IMR-90 (cell line): Measurements from ENCODE around the gene EIF2S1. TPM values are rescaled to one million over a fixed set of nuclear protein-coding genes. Genes with fewer than 3 reads are reported as not detected.

Source experiments
- ATAC-seq: fragments of 200-7000 bp; cut with Tn5 transposase; 2 replicates; pipeline ENCODE4 v1.9.1; 2020; ENCODE audit warnings: low read depth, mild to moderate bottlenecking, moderate library complexity
- BruUV-seq: library from RNA; stranded (reverse); fragments of 400-500 nt; replicated peaks from 2 replicates; lab custom pipeline; 2021; lab: Mats Ljungman, UMichigan
- CTCF ChIA-PET: fragments of 300-600 bp; formaldehyde crosslinking; extraction: SDS; loops from one replicate; lab custom pipeline; 2021; ENCODE audit warnings: antibody characterized with exemption; lab: Yijun Ruan, JAX
- POLR2A ChIA-PET: fragments of 300-600 bp; sonication (Branson Sonifier 250); formaldehyde crosslinking; loops from one replicate; lab custom pipeline; 2022; ENCODE audit warnings: antibody characterized with exemption; ENCODE audit not compliant: unreplicated experiment; lab: Charles Lee
- DNase-seq: peaks from one replicate; pipeline ENCODE4 v3.0.0; 2013
- H2AFZ ChIP-seq: replicated peaks from 2 replicates; pipeline ENCODE3; 2013; ENCODE audit warnings: low read length, mild to moderate bottlenecking; ENCODE audit not compliant: poor library complexity
- H2AK5ac ChIP-seq: 2 replicates; pipeline ENCODE4 v1.6.1; 2013; ENCODE audit warnings: low read depth, low read length, inconsistent platforms
- H2AK9ac ChIP-seq: replicated peaks from 2 replicates; pipeline ENCODE3; 2013; ENCODE audit warnings: mild to moderate bottlenecking, low read depth, low read length, moderate library complexity; ENCODE audit not compliant: poor library complexity
- H2BK120ac ChIP-seq: 2 replicates; pipeline ENCODE4 v1.6.1; 2013; ENCODE audit warnings: low read depth, low read length, inconsistent platforms
- H2BK15ac ChIP-seq: 3 replicates; pipeline ENCODE4 v1.6.1; 2013; ENCODE audit warnings: low read depth, low read length, inconsistent platforms
- H2BK20ac ChIP-seq: 2 replicates; pipeline ENCODE4 v1.6.1; 2013; ENCODE audit warnings: low read depth, mild to moderate bottlenecking, inconsistent platforms, low read length, moderate library complexity
- H2BK5ac ChIP-seq: 2 replicates; pipeline ENCODE4 v1.6.1; 2013; ENCODE audit warnings: mild to moderate bottlenecking, low read depth, low read length, inconsistent platforms; ENCODE audit not compliant: poor library complexity, severe bottlenecking
- H3K14ac ChIP-seq: replicated peaks from 2 replicates; pipeline ENCODE4 v1.6.1; 2013; ENCODE audit warnings: low read depth, low read length, inconsistent platforms
- H3K18ac ChIP-seq: 2 replicates; pipeline ENCODE4 v1.6.1; 2013; ENCODE audit warnings: low read depth, low read length, control low read depth
- H3K23ac ChIP-seq: 2 replicates; pipeline ENCODE4 v1.6.1; 2013; ENCODE audit warnings: low read depth, low read length, inconsistent platforms
- H3K27ac ChIP-seq: 2 replicates; pipeline ENCODE4 v1.5.1; 2013; ENCODE audit warnings: mild to moderate bottlenecking, control low read depth, low read length; ENCODE audit not compliant: insufficient read depth
- H3K27me3 ChIP-seq: 2 replicates; pipeline ENCODE4 v1.6.1; 2013; ENCODE audit warnings: low read length; ENCODE audit not compliant: control insufficient read depth, insufficient read depth
- H3K36me3 ChIP-seq: 2 replicates; pipeline ENCODE4 v1.6.1; 2013; ENCODE audit warnings: low read length, mixed read lengths; ENCODE audit not compliant: control insufficient read depth, insufficient read depth
- H3K4ac ChIP-seq: 2 replicates; pipeline ENCODE4 v1.6.1; 2013; ENCODE audit warnings: low read depth, low read length, inconsistent platforms
- H3K4me1 ChIP-seq: 2 replicates; pipeline ENCODE4 v1.6.1; 2013; ENCODE audit warnings: low read length, mixed read lengths; ENCODE audit not compliant: control insufficient read depth, insufficient read depth
- H3K4me2 ChIP-seq: 2 replicates; pipeline ENCODE4 v1.6.1; 2013; ENCODE audit warnings: low read depth, mild to moderate bottlenecking, control low read depth, low read length, moderate library complexity
- H3K4me3 ChIP-seq: 2 replicates; pipeline ENCODE4 v1.5.1; 2013; ENCODE audit warnings: low read depth, mild to moderate bottlenecking, control low read depth, low read length, moderate library complexity; ENCODE audit not compliant: insufficient read depth
- H3K56ac ChIP-seq: 2 replicates; pipeline ENCODE4 v1.6.1; 2013; ENCODE audit warnings: low read length, inconsistent platforms; ENCODE audit not compliant: insufficient read depth; ENCODE audit errors: extremely low read depth
- H3K79me1 ChIP-seq, 2 experiments: 2 replicates each; pipeline ENCODE4 v1.6.1; 2013; ENCODE audit warnings: low read length in 2 of 2, inconsistent platforms in 1 of 2, low read depth in 1 of 2
- H3K9ac ChIP-seq: 2 replicates; pipeline ENCODE4 v1.6.1; 2013; ENCODE audit warnings: low read depth, low read length, control low read depth
- H3K9me1 ChIP-seq: 2 replicates; pipeline ENCODE4 v1.6.1; 2013; ENCODE audit warnings: low read length, inconsistent platforms; ENCODE audit not compliant: insufficient read depth
- H3K9me3 ChIP-seq: 2 replicates; pipeline ENCODE4 v1.6.1; 2013; ENCODE audit warnings: low read length; ENCODE audit not compliant: control insufficient read depth, insufficient read depth
- H4K20me1 ChIP-seq: 2 replicates; pipeline ENCODE4 v1.6.1; 2013; ENCODE audit warnings: low read length, inconsistent platforms; ENCODE audit not compliant: insufficient read depth
- H4K5ac ChIP-seq: 2 replicates; pipeline ENCODE4 v1.6.1; 2013; ENCODE audit warnings: mild to moderate bottlenecking, low read depth, low read length, control low read depth
- H4K8ac ChIP-seq, 2 experiments: 2 replicates each; pipeline ENCODE4 v1.6.1; 2013; ENCODE audit warnings: low read depth in 2 of 2, low read length in 2 of 2, control low read depth in 1 of 2, inconsistent platforms in 1 of 2
- H4K91ac ChIP-seq: 2 replicates; pipeline ENCODE4 v1.6.1; 2013; ENCODE audit warnings: low read depth, low read length, inconsistent platforms; ENCODE audit not compliant: insufficient read depth
- BHLHE40 ChIP-seq: fragments of 150-350 bp; IDR thresholded peaks from 2 replicates; pipeline ENCODE4 v1.6.1; 2016; ENCODE audit warnings: mild to moderate bottlenecking, low read depth, low read length
- CEBPB ChIP-seq: IDR thresholded peaks from 2 replicates; pipeline ENCODE4 v1.6.1; 2012; ENCODE audit warnings: low read depth, low read length, improper control_type of control experiment
- CHD1 ChIP-seq: IDR thresholded peaks from 2 replicates; pipeline ENCODE4 v1.6.1; 2012; ENCODE audit warnings: low read depth, low read length, improper control_type of control experiment
- CTCF ChIP-seq: conservative IDR thresholded peaks from 2 replicates; pipeline ENCODE4 v1.5.1; 2012; ENCODE audit warnings: mild to moderate bottlenecking, low read depth, low read length, improper control_type of control experiment
- MAFK ChIP-seq: IDR thresholded peaks from 2 replicates; pipeline ENCODE4 v1.6.1; 2012; ENCODE audit warnings: low read depth, low read length, improper control_type of control experiment
- MAZ ChIP-seq: IDR thresholded peaks from 2 replicates; pipeline ENCODE4 v1.6.1; 2012; ENCODE audit warnings: low read depth, mild to moderate bottlenecking, low read length, improper control_type of control experiment, moderate library complexity, borderline replicate concordance
- MXI1 ChIP-seq: IDR thresholded peaks from 2 replicates; pipeline ENCODE4 v1.6.1; 2012; ENCODE audit warnings: low read depth, mild to moderate bottlenecking, low read length, moderate library complexity, borderline replicate concordance
- NFE2L2 ChIP-seq: fragments of 150-350 bp; IDR thresholded peaks from 2 replicates; pipeline ENCODE4 v1.6.1; 2016; ENCODE audit warnings: low read depth, mild to moderate bottlenecking, low read length
- POLR2A ChIP-seq: IDR thresholded peaks from 2 replicates; pipeline ENCODE4 v1.6.1; 2012; ENCODE audit warnings: mild to moderate bottlenecking, low read depth, low read length
- RAD21 ChIP-seq: IDR thresholded peaks from 2 replicates; pipeline ENCODE4 v1.6.1; 2012; ENCODE audit warnings: low read length, improper control_type of control experiment
- RCOR1 ChIP-seq: IDR thresholded peaks from 2 replicates; pipeline ENCODE4 v1.6.1; 2012; ENCODE audit warnings: mild to moderate bottlenecking, low read length, improper control_type of control experiment; ENCODE audit not compliant: insufficient replicate concordance
- RFX5 ChIP-seq: IDR thresholded peaks from 2 replicates; pipeline ENCODE4 v1.8.0; 2012; ENCODE audit warnings: low read depth, mild to moderate bottlenecking, low read length, moderate library complexity
- SMC3 ChIP-seq: fragments of 150-350 bp; IDR thresholded peaks from 2 replicates; pipeline ENCODE4 v1.6.1; 2016; ENCODE audit warnings: low read depth, mild to moderate bottlenecking, antibody characterized with exemption, low read length, moderate library complexity
- USF2 ChIP-seq: fragments of 150-350 bp; IDR thresholded peaks from 2 replicates; pipeline ENCODE4 v1.6.1; 2017; ENCODE audit warnings: mild to moderate bottlenecking, antibody characterized with exemption, low read length, low read depth
- WGBS, 2 experiments: methylation state at CpG; one replicate each; pipeline versions ENCODE4 v1.1.5 to v1.1.7; 2013; ENCODE audit warnings: missing lambda C conversion rate in 2 of 2; ENCODE audit not compliant: insufficient read length in 1 of 2; ENCODE audit errors: extremely low coverage in 2 of 2; 5-methylcytosine and 5-hydroxymethylcytosine counted together
- dilution Hi-C: fragments of 300-500 bp; cut with HindIII; formaldehyde crosslinking; loops from one replicate; pipeline ENCODE4 v1.14.3; 2018; ENCODE audit warnings: low sequenced_read_pairs; ENCODE audit not compliant: unreplicated experiment
- in situ Hi-C: fragments of 300-500 bp; cut with MboI; formaldehyde crosslinking; loops from 3 replicates; pipeline ENCODE4 v1.14.3; 2019; ENCODE audit warnings: low sequenced_read_pairs, inconsistent platforms, mixed read lengths
- intact Hi-C: fragments of 100-400 bp; cut with micrococcal nuclease; formaldehyde crosslinking; loops from 2 replicates; pipeline ENCODE4 v1.10.0; 2022
- polyA plus RNA-seq, 3 experiments: library from polyadenylated mRNA; depleted of rRNA; stranded (reverse); fragments of >200 nt; gene quantifications; 2 replicates each; pipeline ENCODE4 v1.2.3, GENCODE V29; 2012; ENCODE audit warnings: low replicate concordance in 1 of 3
- total RNA-seq: library from RNA; depleted of rRNA; stranded (reverse); fragments of >200 nt; gene quantifications from 2 replicates; pipeline ENCODE4 v1.2.3, GENCODE V29; 2012

The EIF2S1 gene
- total and polyA plus RNA-seq, 2 of the 4 experiments (the other 2 are of a cell fraction), result 57.9 to 125 TPM

DNA sequence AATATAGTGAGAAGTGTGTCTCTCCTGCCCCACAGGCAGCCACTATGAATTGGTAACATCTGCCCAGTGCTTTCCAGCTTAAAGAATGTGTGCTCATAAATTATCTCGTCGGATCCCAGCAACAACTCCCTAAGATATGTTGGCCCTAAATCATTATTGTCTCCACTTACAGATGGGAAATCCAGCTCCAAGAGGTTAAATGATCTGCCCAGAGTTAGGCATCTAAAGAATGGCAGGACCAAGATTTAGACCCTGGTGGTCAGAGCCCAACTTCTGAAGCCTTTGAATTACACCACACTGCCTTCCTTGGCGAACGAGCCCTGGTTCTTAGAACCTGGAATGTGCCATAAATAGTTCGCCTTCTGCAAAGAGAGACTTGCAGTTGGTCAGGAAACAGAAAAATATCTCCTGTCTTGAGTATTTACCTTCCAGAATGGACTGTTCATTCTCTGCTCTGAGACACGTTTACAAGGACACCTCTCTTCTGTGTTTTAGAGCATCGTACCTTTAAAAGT is 72.0 kb downstream of the EIF2S1 start:
- BruUV-seq, result no TSS peak
- H3K4me1 ChIP-seq, result no peaks in the 10 kb centered on the region
- no peak overlapping the region for H2BK5ac ChIP-seq
- ATAC-seq, result no peak
- no peak overlapping the region for H2BK120ac ChIP-seq
- H3K27ac ChIP-seq, result no peak overlapping the region
- H4K91ac ChIP-seq, result no peak overlapping the region
- no peak overlapping the region for H3K56ac ChIP-seq
- 60% methylated on average over 2 of the region's 7 CpGs; no CpG with 5 or more reads in 1 of the 2 experiments for WGBS, 2 experiments
- no peaks in the 10 kb centered on the region for H3K79me1 ChIP-seq
- in situ Hi-C loops (loop anchor here (25.0 kb wide), 1 partner anchor 280 kb away; the partner anchor contains the start of gene RDH12), dilution Hi-C loops (no loop called here), intact Hi-C loops (no loop called here)
- no peak overlapping the region for H3K14ac ChIP-seq
- H3K9ac ChIP-seq, result no peak overlapping the region
- TF ChIP-seq CHD1, result no peak
- no peak for TF ChIP-seq POLR2A
- TF ChIP-seq CTCF, result no peak
- TF ChIP-seq MAFK, result no peak
- no peak for TF ChIP-seq NFE2L2
- TF ChIP-seq MAZ, result no peak
- no peak for TF ChIP-seq CEBPB
- TF ChIP-seq USF2, result no peak
- no peak for TF ChIP-seq MXI1
- TF ChIP-seq RFX5, result no peak
- no peak for TF ChIP-seq RAD21
- TF ChIP-seq RCOR1, result no peak
- TF ChIP-seq BHLHE40, result no peak
- TF ChIP-seq SMC3, result no peak
- H2AK5ac ChIP-seq, result no peak overlapping the region
- no peaks in the 10 kb centered on the region for H3K9me1 ChIP-seq
- no peak overlapping the region for H2BK20ac ChIP-seq
- peaks cover 25% of the 10 kb centered on the region for H3K27me3 ChIP-seq
- no peak overlapping the region for H2BK15ac ChIP-seq
- H4K20me1 ChIP-seq, result no peaks in the 10 kb centered on the region
- CTCF ChIA-PET, result interaction anchor here (0.5 to 0.9 kb wide), 2 partner anchors 42 to 128 kb away, joined by 3 to 4 read pairs; no protein-coding TSS in a partner anchor
- H3K4me2 ChIP-seq, result no peak overlapping the region
- no peak overlapping the region for H3K23ac ChIP-seq
- DNase-seq, result no peak
- no peaks in the 10 kb centered on the region for H3K36me3 ChIP-seq
- H4K8ac ChIP-seq, result no peak overlapping the region
- no peak overlapping the region for H3K18ac ChIP-seq
- no peaks in the 10 kb centered on the region for H3K9me3 ChIP-seq
- no peak overlapping the region for H4K5ac ChIP-seq
- H2AK9ac ChIP-seq, result no peak overlapping the region
- no peak overlapping the region for H2AFZ ChIP-seq
- no peak overlapping the region for H3K4ac ChIP-seq
- H3K4me3 ChIP-seq, result no peak overlapping the region
- POLR2A ChIA-PET, result no interaction called here
